Endothelial cell of umbilical vein (primary cell): Measurements from ENCODE around the gene KCNC1. TPM values are rescaled to one million over a fixed set of nuclear protein-coding genes. Genes with fewer than 3 reads are reported as not detected.

Source experiments
- BruUV-seq: library from RNA; stranded (reverse); fragments of 400-500 nt; replicated peaks from 2 replicates; lab custom pipeline; 2021; lab: Mats Ljungman, UMichigan
- CTCF ChIA-PET: fragments of 300-600, 350-600 bp; sonication (Branson Sonifier 250); formaldehyde crosslinking; loops from one replicate; lab custom pipeline; 2021; ENCODE audit warnings: antibody characterized with exemption, inconsistent platforms; lab: Charles Lee
- POLR2A ChIA-PET: fragments of 300-600, 350-600 bp; sonication (Branson Sonifier 250); formaldehyde crosslinking; loops from one replicate; lab custom pipeline; 2021; ENCODE audit warnings: antibody characterized with exemption, inconsistent platforms; lab: Charles Lee
- DNase-seq: peaks from one replicate; pipeline ENCODE4 v3.0.0-alpha.2; 2011; ENCODE audit warnings: low read depth, low spot score
- FAIRE-seq: peaks from 2 replicates; lab custom pipeline; 2011; peaks lifted over from hg19 to GRCh38; lab: Jason Lieb, UNC
- H2AFZ ChIP-seq: 2 replicates; pipeline ENCODE4 v1.6.0; 2012; ENCODE audit warnings: low read depth, low read length, control low read depth, inconsistent platforms
- H3K27ac ChIP-seq: 2 replicates; pipeline ENCODE4 v1.5.1; 2011; ENCODE audit warnings: low read depth, mild to moderate bottlenecking, control low read depth, low read length, moderate library complexity; ENCODE audit not compliant: insufficient read depth
- H3K27me3 ChIP-seq, 2 experiments: 2 replicates each; pipeline versions ENCODE4 v1.6.0 to v1.6.1; 2011; ENCODE audit warnings: low read length in 2 of 2, mixed read lengths in 1 of 2; ENCODE audit not compliant: control insufficient read depth in 2 of 2, insufficient read depth in 2 of 2
- H3K36me3 ChIP-seq, 2 experiments: 2 replicates in 1 of 2; 3 replicates in 1 of 2; pipeline ENCODE4 v1.5.1; 2011; ENCODE audit warnings: low read length in 2 of 2, mild to moderate bottlenecking in 1 of 2, moderate library complexity in 1 of 2; ENCODE audit not compliant: control insufficient read depth in 2 of 2, insufficient read depth in 2 of 2; ENCODE audit errors: extremely low read depth in 1 of 2
- H3K4me1 ChIP-seq: 3 replicates; pipeline ENCODE4 v1.5.1; 2011; ENCODE audit warnings: mild to moderate bottlenecking, low read length; ENCODE audit not compliant: control insufficient read depth, insufficient read depth; ENCODE audit errors: extremely low read depth
- H3K4me2 ChIP-seq: 2 replicates; pipeline ENCODE4 v1.6.1; 2011; ENCODE audit warnings: low read length, control low read depth, mixed read lengths; ENCODE audit not compliant: insufficient read depth
- H3K4me3 ChIP-seq, 3 experiments: fragments of 200-600 bp in 1 of 3; sonication (generic), shearing (Covaris generic) in 1 of 3; replicated peaks in 1 of 3; 2 replicates each; pipeline ENCODE4 v1.5.1; 2011 to 2016; ENCODE audit warnings: control low read depth in 3 of 3, low read length in 3 of 3, mild to moderate bottlenecking in 2 of 3, inconsistent platforms in 1 of 3, low read depth in 1 of 3, moderate library complexity in 1 of 3; ENCODE audit not compliant: insufficient read depth in 1 of 3
- H3K79me2 ChIP-seq: 2 replicates; pipeline ENCODE4 v1.6.0; 2012; ENCODE audit warnings: low read length, inconsistent platforms; ENCODE audit not compliant: control insufficient read depth, insufficient read depth
- H3K9ac ChIP-seq: replicated peaks from 2 replicates; pipeline ENCODE3; 2011; ENCODE audit warnings: low read length, control low read depth; ENCODE audit not compliant: insufficient read depth; ENCODE audit errors: extremely low read depth
- H3K9me1 ChIP-seq: replicated peaks from 3 replicates; pipeline ENCODE4 v1.6.0; 2011; ENCODE audit warnings: mild to moderate bottlenecking, low read length; ENCODE audit not compliant: control insufficient read depth, insufficient read depth; ENCODE audit errors: extremely low read depth
- H3K9me3 ChIP-seq: replicated peaks from 2 replicates; pipeline ENCODE4 v1.5.1; 2012; ENCODE audit warnings: low read length, inconsistent platforms; ENCODE audit not compliant: control insufficient read depth, insufficient read depth
- H4K20me1 ChIP-seq: replicated peaks from 2 replicates; pipeline ENCODE3; 2011; ENCODE audit warnings: mild to moderate bottlenecking, low read length; ENCODE audit not compliant: control insufficient read depth, insufficient read depth; ENCODE audit errors: extremely low read depth
- CTCF ChIP-seq, 2 donors: IDR thresholded peaks; 1 replicate in 1 of 2; 2 replicates in 1 of 2; pipeline ENCODE4 v1.5.1; 2011; ENCODE audit warnings: low read length in 2 of 2, mild to moderate bottlenecking in 2 of 2, moderate library complexity in 2 of 2, control low read depth in 1 of 2, inconsistent platforms in 1 of 2, low read depth in 1 of 2; ENCODE audit not compliant: insufficient read depth in 1 of 2; ENCODE audit errors: extremely low read depth in 1 of 2
- EZH2 ChIP-seq: IDR thresholded peaks from 2 replicates; pipeline ENCODE4 v1.6.1; 2012; ENCODE audit warnings: borderline replicate concordance, low read depth, mild to moderate bottlenecking, moderate library complexity, low read length, inconsistent platforms; ENCODE audit not compliant: severe bottlenecking
- FOS ChIP-seq: IDR thresholded peaks from 2 replicates; pipeline ENCODE4 v1.6.1; 2011; ENCODE audit warnings: mild to moderate bottlenecking, low read length, moderate library complexity, borderline replicate concordance; ENCODE audit not compliant: insufficient read depth
- JUN ChIP-seq: IDR thresholded peaks from 2 replicates; pipeline ENCODE4 v1.6.1; 2011; ENCODE audit warnings: borderline replicate concordance, low read depth; ENCODE audit not compliant: insufficient read length, insufficient read depth
- MAX ChIP-seq: IDR thresholded peaks from 2 replicates; pipeline ENCODE4 v1.6.1; 2011; ENCODE audit not compliant: insufficient read depth, insufficient read length
- MYC ChIP-seq: IDR thresholded peaks from one replicate; pipeline ENCODE4 v1.6.1; 2011; ENCODE audit warnings: mild to moderate bottlenecking, low read depth, low read length
- POLR2A ChIP-seq: IDR thresholded peaks from 2 replicates; pipeline ENCODE4 v1.6.1; 2012; ENCODE audit warnings: low read depth, mild to moderate bottlenecking, control low read depth, low read length
- POLR2AphosphoS5 ChIP-seq: IDR thresholded peaks from 2 replicates; pipeline ENCODE4 v1.6.1; 2012; ENCODE audit warnings: low read depth, mild to moderate bottlenecking, control low read depth, low read length, moderate library complexity; ENCODE audit not compliant: insufficient read depth
- dilution Hi-C: fragments of 300-500 bp; cut with MboI; formaldehyde crosslinking; loops from one replicate; pipeline ENCODE4 v1.15.0; 2019; ENCODE audit warnings: low sequenced_read_pairs; ENCODE audit not compliant: extremely low pct_ligation_motif_present
- intact Hi-C: fragments of 100-400 bp; cut with micrococcal nuclease; formaldehyde crosslinking; loops from one replicate; pipeline ENCODE4 v1.10.0; 2022
- polyA plus RNA-seq, 4 experiments: library from polyadenylated mRNA; depleted of rRNA in 3 of 4; stranded (reverse) in 3 of 4; unstranded in 1 of 4; fragments of >200 nt; gene quantifications; 2 replicates each; pipeline versions ENCODE4 v1.2.1 to v1.2.3, GENCODE V29; 2011 to 2012; ENCODE audit warnings: missing spikeins in 1 of 4
- total RNA-seq: library from RNA; stranded (reverse); gene quantifications from 2 replicates; pipeline ENCODE4 v1.2.3, GENCODE V29; 2021

Gene KCNC1
- total and polyA plus RNA-seq, 2 donors (not counting 3 experiments of a cell fraction or from before 2014, with no cell fraction given) = not detected

GRCh38 chr11:17762309-17762974, 27.9 kb downstream of the KCNC1 start:
- CTCF ChIA-PET = interaction anchor here (1.2 to 4.8 kb wide), 2 partner anchors 28 to 216 kb away, joined by 3 to 74 read pairs; partner anchors contain the start of gene KCNC1
- Histone ChIP-seq H3K36me3 (no peaks in the 10 kb centered on the region), H3K27ac (no peak overlapping the region), H2AFZ (no peak overlapping the region), H4K20me1 (no peaks in the 10 kb centered on the region), H3K9ac (no peak overlapping the region), H3K9me1 (no peaks in the 10 kb centered on the region), H3K27me3 (no peaks in the 10 kb centered on the region), H3K79me2 (no peaks in the 10 kb centered on the region), H3K4me1 (no peaks in the 10 kb centered on the region), H3K4me2 (no peak overlapping the region), H3K4me3 (no peak overlapping the region), H3K9me3 (no peaks in the 10 kb centered on the region)
- DNase-seq (no peak), FAIRE-seq (no peak)
- intact Hi-C loops = no loop called here
- POLR2A ChIA-PET = no interaction called here
- BruUV-seq = no TSS peak
- no peak for TF ChIP-seq MYC
- no peak for TF ChIP-seq MAX
- no peak for TF ChIP-seq POLR2A
- no peak for TF ChIP-seq CTCF (IDR thresholded peaks at IDR 0.05; ENCODE audit: extremely low read depth in 1 of 2, insufficient read depth in 1 of 2, low read depth in 1 of 2, low read length in 2 of 2)
- TF ChIP-seq POLR2AphosphoS5 = no peak
- dilution Hi-C loops = no loop called here

GRCh38 chr11:17763244-17763643, 28.7 kb downstream of the KCNC1 start:
- Histone ChIP-seq H2AFZ (no peak overlapping the region), H3K4me1 (no peaks in the 10 kb centered on the region), H3K4me2 (no peak overlapping the region), H3K9ac (no peak overlapping the region), H3K9me1 (no peaks in the 10 kb centered on the region), H3K79me2 (no peaks in the 10 kb centered on the region), H3K27me3 (no peaks in the 10 kb centered on the region), H4K20me1 (no peaks in the 10 kb centered on the region), H3K36me3 (no peaks in the 10 kb centered on the region), H3K9me3 (no peaks in the 10 kb centered on the region), H3K27ac (no peak overlapping the region), H3K4me3 (no peak overlapping the region)
- intact Hi-C loops = no loop called here
- DNase-seq (no peak), FAIRE-seq (no peak)
- dilution Hi-C loops = no loop called here
- ChIA-PET POLR2A (no interaction called here), CTCF (no interaction called here)
- BruUV-seq = no TSS peak
- TF ChIP-seq FOS (no peak), EZH2 (no peak), POLR2AphosphoS5 (no peak), POLR2A (no peak), JUN (no peak), CTCF (IDR thresholded peaks at IDR 0.05; ENCODE audit: extremely low read depth in 1 of 2, insufficient read depth in 1 of 2, low read depth in 1 of 2, low read length in 2 of 2) (no peak)
